ENCODE data around the gene VSIG1.
A peak's percentile ranks its signal among the peaks of the same experiment; 100 is the strongest.

The VSIG1 gene

DNA sequence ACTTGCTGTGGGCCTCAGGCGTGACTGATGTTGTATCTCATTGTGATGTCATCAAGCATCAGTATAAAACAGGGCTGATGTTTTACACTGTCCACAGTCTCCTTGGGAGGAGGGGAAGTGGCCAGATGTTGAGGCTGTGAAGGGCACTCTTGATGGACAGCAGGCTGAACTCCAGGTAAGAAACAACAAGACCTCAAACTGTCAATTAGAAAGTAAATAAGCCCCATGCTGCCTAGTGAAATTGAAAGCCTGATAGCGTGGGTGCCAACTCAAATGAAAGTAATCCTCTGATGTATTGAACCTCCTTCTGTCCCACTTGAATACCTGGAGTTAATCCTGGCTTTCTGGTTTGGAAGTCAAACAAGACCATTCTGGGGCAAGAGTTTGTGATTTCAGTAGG, 19.7 kb downstream of the VSIG1 start:
- no peak for DNase-seq

DNA sequence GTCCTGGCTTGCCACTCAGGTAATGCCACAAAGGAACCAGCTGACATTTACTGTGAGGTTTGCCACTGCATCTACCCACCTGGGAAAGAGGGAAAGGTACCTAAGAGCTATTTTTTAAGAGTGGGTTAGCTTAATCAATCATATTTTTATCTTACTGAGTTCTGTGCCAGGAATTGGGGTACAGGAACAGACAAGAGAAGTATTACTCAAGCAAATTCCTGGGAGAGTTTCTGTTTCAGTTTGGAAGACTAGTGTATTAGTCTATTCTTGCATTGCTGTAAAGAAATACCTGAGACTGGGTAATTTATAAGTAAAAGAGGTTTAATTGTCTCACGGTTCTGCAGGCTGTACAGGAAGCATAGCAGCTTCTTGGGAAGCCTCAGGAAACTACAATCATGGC, 23.3 kb downstream of the VSIG1 start:
- DNase-seq, result no peak

DNA sequence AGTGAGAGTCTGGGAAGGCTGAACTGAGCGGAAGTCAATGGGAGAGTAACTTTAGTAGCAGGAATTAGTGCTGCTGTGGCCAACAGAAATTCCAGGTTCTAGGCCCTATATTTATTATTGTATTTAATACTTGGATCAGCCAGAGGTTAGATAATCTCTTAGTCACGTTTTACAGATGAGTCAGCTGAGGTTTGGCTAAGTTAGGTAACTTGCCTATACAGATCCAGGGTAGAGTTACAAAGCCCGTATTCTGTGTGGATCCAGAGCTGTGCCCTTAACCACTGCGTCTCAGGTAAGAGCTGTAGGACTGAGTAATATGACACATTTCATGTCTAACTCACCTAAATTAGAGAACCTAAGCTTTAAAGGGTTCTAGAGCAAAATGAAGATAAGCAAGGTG, 26.0 kb downstream of the VSIG1 start:
- no peak for DNase-seq

DNA sequence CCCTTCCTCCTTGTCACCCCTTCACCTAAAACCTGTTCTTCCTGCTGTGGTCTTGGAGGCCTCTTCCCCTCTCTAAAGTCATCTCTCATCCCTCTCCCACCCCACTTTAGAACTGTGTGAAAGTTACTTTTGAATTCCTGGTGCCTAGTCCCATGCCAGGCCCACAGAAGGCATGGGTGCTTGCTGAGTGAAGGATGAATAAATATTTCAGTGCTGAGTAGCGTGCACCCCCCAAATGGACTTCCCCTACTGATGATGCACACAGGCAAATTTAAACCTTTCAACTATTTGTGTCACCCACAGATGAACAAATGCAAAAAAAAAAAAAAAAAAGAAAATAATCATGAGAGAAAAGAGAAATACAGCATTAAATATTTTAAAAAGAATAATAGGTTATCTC, 26.7 kb downstream of the VSIG1 start:
- DNase-seq, result no peak

DNA sequence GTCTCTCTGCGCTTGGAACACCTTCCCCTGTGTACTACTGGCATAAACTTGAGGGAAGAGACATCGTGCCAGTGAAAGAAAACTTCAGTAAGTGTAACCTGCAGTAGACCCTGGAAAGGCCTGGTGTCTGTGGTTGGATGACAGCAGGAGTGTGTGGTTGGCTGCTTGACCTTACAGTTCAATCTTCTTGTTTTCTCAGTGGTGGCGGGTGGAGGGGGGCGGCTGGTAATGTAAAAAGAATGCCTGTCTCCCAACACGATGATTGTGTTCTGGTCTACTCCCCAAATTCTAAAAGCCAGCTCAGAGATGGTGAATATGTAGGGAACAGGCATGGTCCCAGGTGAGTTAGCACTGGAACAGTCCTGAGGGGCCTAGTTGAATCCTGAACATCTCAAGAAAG, 27.9 kb downstream of the VSIG1 start:
- no peak for DNase-seq

DNA sequence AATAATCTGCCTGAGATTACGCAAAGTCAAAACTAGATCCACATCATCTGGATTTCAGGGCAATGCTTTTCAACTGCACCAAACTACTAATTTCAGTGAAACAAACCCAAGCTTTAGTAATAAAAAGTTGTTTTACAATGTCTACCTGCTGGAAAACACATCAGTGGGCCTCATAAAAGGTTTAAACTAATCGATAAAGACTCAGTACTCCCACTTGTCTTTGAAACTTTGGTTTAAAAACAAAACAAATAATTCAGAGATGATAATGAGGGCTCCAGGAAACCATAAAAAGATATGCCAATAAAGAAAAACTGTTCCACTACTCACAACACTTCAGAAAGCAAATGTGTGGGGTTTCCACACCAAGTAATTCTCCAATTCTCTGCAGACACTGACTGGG, 36.2 kb downstream of the VSIG1 start:
- no peak for DNase-seq

DNA sequence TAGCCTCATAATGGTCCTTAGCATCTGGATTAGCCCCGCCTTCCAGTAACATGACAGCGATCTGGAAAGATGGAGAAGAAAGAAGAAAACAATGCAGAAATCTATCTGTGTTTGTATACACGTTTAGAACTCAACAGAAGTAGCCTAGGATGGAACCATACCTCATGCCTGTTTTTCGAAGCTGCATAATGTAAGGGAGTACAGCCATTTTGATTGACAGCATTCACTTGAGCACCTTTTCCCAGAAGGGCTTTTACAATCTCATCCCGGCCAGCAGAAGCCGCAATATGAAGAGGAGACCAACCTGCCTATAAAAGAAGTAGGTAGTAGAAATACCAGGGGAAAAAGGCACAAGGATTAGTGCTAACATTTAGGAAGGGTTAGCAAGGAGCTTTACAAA, 42.9 kb downstream of the VSIG1 start:
- DNase-seq, result no peak

DNA sequence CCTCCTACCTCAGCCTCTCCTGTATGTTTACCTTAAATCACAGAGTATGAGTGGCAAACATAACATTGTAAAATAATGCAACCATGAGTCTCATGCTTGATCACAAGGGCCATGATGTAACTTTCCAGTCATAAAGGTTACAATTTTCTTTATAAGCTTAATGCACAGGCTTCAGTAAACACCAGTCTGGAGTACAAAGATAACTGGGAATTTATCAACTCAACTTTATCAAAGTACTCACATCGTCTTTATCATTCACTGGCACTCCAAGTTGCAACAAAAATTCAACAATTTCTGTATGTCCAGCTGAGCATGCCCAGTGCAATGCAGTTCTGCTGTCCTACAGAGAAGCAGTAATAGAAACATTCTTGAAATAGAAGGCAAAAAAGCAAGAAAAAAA, 43.6 kb downstream of the VSIG1 start:
- DNase-seq, result no peak

DNA sequence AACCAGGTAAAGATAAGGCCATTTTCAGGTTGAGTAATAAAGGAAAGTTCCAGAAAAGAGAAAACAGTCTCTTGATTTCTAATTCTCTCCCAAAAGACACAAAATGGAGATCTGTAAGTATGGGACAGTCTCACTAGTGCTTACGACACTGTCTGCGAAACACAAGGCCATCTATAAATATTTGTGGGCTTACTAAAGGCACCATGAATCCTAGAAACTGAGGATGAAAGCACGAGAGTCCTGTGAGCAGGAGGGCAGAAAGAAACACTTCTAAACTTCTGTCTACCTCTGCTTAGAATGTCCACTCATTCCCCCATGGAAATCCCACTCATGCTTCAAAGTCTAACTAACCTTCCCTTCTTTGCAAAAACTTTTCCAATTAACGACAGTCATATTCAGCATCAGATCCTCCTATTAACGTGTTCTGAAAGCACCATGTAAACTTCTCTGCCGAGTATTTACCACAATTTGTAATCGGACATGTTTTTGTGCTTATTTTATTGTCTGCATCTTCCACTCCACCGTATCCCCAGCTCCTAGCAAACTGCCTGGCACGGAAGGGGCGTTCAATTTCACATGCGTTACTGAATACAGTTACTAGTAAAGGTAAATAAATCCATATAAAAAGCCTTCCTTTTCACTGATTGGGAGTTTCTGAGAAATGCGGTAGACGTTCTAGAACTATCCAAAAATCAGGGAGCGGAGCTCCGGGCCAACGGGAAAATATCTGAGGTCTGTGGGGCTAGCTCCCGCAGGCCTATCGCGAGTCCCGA, 45.8 kb downstream of the VSIG1 start:
- DNase-seq, result peak; percentile 39

DNA sequence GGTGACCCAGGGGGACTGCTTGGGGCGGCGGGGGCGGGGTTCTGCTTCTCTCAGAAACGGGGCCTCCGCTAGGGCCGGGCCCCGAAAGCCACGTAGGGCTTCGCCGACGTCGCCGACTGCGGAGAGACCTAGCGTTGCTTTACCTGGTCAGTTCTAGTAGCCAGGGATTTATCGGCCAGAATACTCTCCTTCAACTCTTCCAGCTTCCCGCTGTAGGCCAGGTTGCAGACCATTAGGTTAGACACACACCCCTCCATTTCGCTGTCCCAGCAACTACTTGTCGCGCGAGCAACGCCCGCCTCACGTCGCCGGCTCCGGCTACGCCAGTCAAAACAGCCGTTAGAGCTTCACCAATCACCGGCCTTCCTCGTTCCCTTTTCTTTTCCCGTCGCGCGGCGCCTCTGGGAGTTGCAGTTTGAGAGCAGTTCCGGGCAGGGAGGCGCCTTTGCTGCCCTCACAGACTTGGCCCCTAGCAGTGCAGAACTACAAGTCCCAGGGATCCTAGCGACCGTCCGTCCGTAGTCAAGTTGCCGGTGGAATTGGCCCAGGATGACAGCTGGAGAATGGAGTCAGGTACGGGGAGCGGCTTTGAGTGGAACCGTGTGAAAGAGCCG, 46.5 kb downstream of the VSIG1 start, which contains the start of the genes ATG4A and PSMD10:
Gene ATG4A, plus strand, starts transcription at position 515 of the 614 bp plus-strand sequence. Its CDS starts 49 bp downstream, at position 564.
Gene PSMD10, minus strand, starts transcription at position 279 of the 614 bp plus-strand sequence. Its CDS starts 22 bp downstream, at position 257.
- DNase-seq, result peak; percentile 87

DNA sequence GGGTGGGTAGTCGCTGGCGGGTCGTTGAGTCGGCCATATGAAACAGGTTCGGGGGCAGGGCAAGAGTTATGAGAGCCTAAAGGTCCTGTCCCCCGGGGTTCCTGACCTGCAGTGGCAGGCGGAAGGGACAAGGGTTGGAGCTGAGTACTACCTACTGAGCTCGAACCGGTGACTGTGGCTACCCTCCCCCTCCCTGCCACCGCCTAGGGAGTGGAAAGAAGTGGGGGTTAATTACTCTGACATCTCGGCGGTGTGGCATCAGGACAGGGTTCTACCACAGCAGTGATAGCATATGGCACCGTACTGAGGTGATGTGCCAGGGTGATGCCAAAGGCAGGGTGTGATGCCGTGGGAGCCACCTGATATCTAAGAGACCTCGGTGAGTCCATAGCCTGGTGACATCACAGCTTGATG, 47.0 kb downstream of the VSIG1 start:
- peak; percentile 53 for DNase-seq

DNA sequence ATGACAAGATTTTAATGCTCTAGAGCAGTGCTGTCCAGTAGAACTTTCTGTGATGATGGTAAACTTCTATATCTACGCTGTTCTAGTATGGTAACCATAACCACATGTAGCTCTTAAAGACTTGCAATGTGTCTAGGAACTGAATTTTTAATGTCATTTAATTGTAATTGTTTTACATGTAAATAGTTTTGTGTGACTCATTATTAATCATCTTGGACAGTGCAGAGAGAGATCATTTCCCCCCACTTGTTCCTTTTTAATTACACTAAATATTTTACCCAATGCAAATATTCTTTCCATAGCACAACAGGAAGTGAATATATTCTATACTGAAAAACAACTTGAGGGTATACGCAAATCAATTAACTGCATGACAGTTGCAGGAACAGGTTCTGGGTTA, 52.5 kb downstream of the VSIG1 start:
- no peak for DNase-seq

DNA sequence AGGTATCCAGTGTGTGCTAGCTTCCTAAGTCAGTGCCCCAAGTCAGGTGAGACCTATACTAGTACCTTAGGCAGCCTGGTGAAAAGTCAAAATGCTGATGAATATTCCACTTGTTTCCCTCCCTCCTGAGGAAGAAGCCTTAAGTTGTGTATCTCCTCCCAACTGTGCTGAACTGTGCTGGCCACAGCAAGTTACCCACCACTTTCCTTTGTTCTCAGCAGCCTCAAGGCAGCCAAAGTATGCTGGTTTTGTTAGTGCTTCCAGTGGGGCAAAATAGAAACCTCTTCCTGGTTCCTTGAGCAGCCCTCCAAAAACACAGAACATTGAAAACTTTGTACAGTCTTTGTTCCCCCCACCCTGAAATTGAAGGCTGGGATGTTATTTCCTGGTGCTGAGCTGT, 60.6 kb downstream of the VSIG1 start:
- DNase-seq, result no peak

DNA sequence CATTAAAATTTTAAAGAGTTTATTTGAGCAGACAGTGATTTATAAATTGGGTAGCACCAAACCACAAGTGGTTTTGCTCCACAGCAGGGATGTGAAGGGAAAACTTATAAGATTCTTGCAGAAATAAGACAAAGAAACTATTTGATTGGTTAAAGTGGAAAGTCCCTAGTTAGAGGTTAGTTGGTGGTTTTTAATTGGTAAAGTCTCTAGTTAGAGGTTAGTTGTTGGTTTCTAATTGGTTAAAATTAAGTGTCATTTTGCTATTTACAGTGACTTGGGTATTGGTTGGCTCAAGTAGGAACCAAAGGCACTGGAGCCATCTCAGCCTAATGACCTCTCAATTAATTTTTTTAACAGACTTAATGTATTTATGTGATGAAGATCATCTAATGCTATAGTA, 69.7 kb downstream of the VSIG1 start:
- DNase-seq, result no peak

DNA sequence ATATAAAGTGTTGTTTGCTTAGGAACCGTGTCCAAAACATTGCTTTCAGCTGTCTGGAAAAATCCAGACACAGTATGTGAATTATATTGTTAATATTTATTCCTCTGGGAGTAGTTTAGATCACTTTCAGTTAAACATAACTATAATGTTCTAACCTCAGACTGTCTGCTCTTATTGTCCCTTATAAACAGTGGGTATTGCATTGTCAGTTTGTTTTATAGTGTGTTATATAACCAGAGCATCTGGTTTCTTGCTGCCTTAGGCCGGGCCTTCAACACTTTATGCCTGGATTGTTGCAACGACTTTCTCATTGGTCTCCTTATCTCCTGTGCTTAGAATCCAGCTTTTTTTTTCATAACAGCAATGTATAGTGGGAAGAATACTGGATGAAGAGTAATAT, 73.1 kb downstream of the VSIG1 start:
- DNase-seq, result no peak

DNA sequence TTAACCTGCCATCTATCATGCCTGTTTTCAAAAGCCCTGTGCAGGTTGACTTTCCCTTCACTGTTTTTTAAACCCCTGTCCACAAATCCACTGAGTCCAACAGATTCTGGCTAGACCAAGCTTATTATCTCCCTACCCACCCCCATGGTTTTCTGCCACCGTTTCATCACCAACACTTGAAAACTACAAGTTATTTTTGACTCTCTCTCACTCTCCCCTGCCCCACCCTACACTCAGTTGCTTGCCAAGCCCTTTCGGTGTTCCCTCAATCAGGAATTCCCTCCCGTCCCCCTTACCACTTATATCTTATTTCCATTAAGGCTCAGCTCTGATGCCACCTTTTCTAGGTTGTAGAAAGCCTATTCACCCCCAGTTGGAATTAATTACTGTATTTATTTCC, 76.4 kb downstream of the VSIG1 start:
- no peak for DNase-seq

DNA sequence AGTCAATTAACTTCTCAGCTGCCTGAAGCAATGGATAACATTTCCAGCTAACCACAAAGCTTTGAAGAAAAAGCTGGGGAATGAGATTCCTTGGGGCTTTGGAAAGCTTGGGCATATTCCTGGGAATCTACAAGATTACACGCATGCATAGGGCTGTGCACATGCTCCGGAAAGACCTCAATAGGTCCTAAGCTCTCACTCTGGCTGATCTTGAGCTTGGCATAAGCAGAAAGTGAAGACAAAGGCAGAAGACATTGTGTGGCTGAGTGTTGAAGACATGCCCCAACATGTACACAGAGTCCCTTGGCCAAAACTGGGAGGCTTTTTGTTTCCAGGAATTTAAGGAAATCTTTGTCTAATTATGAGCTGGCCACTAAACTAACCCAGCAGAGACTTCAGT, 77.9 kb downstream of the VSIG1 start:
- DNase-seq, result no peak

DNA sequence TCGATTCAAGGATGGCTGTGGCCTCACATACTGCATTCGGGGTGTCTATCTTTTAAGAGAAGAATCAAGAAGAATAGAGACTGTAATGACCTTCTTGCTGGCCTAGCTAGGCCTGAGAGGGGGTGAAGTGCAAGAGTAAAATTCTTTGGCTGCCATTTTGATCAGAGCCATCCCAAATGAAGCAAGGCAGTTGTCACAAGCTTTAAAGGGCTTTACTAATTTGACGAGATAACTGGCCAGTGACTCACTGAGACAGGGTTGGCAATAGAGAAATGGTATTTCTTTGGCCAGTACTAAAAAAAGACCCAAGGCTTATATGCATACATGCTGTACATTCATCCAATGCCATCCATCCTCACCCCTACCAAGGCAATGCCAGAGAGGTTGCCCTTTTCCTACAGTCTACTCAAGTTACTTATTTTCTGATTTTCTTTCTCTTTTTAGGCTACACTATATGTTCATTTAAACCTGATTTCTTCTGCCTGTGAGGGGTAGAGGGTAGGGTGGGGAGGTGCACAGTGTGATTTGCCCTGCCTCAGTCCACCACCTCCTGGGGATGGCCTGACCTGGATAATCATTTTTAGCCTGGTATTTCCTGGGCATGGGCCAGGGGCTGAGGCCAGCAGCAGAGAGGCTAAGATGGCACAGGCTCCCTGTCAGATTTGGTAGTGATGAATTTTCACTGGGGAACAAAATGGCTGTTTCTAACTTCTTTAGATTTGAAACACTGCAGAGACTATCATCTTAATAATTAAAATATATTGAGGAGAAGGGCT, 78.9 kb downstream of the VSIG1 start:
- DNase-seq, result no peak

DNA sequence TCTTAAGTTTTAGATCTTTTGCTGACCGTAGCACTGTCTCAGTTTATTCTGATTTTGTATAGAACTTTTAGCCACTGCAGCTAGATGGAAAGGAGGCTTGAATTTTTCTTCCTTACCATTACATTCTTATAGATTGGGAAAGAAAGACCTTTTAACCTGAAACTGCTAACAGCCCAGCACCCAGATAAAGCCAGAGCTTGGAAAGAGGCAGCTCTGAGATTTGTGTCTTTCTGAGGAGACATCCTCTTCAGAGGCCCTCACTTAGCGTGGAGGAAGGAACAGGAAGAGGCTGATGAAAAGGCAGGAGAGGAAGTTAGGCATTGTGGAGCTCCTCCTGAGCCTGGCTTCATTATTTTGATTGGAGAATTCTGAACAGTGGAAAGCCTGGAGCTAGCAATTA, 81.8 kb downstream of the VSIG1 start:
- DNase-seq, result no peak

DNA sequence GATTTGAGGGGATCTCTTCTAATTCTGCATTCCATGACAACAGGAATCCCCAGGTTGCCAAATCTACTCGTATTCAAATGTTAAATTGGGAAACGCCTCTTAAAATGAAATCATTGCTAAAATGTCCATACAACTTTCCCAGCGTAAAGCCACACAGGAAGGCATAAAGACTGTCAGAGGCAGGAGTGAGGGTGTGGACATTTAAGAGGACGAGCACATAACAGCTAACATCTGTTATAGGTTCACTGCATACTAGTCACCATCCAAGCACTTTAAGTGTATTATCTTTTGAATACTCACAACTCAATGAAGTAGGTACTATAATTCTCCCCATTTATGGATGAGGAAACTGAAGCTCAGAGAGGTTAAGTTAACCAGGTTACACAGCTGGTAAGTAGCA, 82.3 kb downstream of the VSIG1 start:
- DNase-seq, result no peak

Measured in NCI-H510A treated with DMSO at 0.1 percent for 48 hours (cell line).